Aorta (tissue), 5 donors: Measurements from ENCODE around the gene KRABD2.
"Not testable (repeated sequence)": the region's sequence is repeated elsewhere in the genome, so short reads cannot be mapped to it uniquely, and the experiment has no call there.

Source experiments
- ATAC-seq: fragments of 200-7000 bp; cut with Tn5 transposase; one replicate; pipeline ENCODE4 v1.9.1; 2022; ENCODE audit warnings: moderate library complexity; ENCODE audit not compliant: low FRiP score
- DNase-seq, 2 donors: peaks; one replicate each; pipeline ENCODE4 v3.0.0-alpha.2; 2020
- H3K27ac ChIP-seq, 2 donors: one replicate each; pipeline ENCODE4 v1.5.1; 2013; ENCODE audit warnings: low read length in 2 of 2, mild to moderate bottlenecking in 2 of 2, moderate library complexity in 2 of 2, control low read depth in 1 of 2, inconsistent platforms in 1 of 2, low read depth in 1 of 2
- H3K27me3 ChIP-seq, 2 donors: one replicate each; pipeline ENCODE4 v1.6.1; 2013; ENCODE audit warnings: control low read depth in 1 of 2, low read length in 1 of 2, mild to moderate bottlenecking in 1 of 2, moderate library complexity in 1 of 2; ENCODE audit not compliant: insufficient read depth in 2 of 2, control insufficient read depth in 1 of 2
- H3K36me3 ChIP-seq, 2 donors: one replicate each; pipeline ENCODE4 v1.6.1; 2013; ENCODE audit warnings: control low read depth in 1 of 2, low read length in 1 of 2, mild to moderate bottlenecking in 1 of 2; ENCODE audit not compliant: insufficient read depth in 2 of 2, control insufficient read depth in 1 of 2
- H3K4me1 ChIP-seq, 2 donors: one replicate each; pipeline ENCODE4 v1.6.1; 2013; ENCODE audit warnings: low read length in 2 of 2, control low read depth in 1 of 2, mild to moderate bottlenecking in 1 of 2, moderate library complexity in 1 of 2; ENCODE audit not compliant: insufficient read depth in 2 of 2, control insufficient read depth in 1 of 2
- H3K4me3 ChIP-seq, 2 donors: one replicate each; pipeline ENCODE4 v1.5.1; 2013; ENCODE audit warnings: low read length in 2 of 2, control low read depth in 1 of 2, mild to moderate bottlenecking in 1 of 2
- H3K9me3 ChIP-seq: one replicate; pipeline ENCODE4 v1.6.1; 2013; ENCODE audit warnings: mild to moderate bottlenecking, low read length; ENCODE audit not compliant: control insufficient read depth
- WGBS, 2 donors: extraction: QIAGEN DNeasy Blood & Tissue Kit; methylation state at CpG; one replicate each; pipeline ENCODE4 v1.1.7; 2013; 5-methylcytosine and 5-hydroxymethylcytosine counted together
- intact Hi-C, 2 donors: fragments of 100-400 bp; cut with DNase I; formaldehyde crosslinking; loops; one replicate each; pipeline versions ENCODE4 v1.14.2 to v1.15.0; 2022
- donor health status: healthy with polysubstance abuse.
- donor health status: Bipolar disorder and iron deficiency.
- donor health status: DM: no; HTN: no; CAD: no.
- donor health status: DM: no; HTN: no; CAD: no.
- donor health status: DM: yes; HTN: yes; CAD: no.

KRABD2 gene

GRCh38 chr17:8398980-8399379 lies 22.5 kb upstream of the KRABD2 start:
- H3K4me1 ChIP-seq, result no peaks in the 10 kb centered on the region
- WGBS, 2 donors, result 58 to 60% methylated on average over 6 of the region's 6 CpGs
- DNase-seq, result no peak
- H3K36me3 ChIP-seq, result no peaks in the 10 kb centered on the region
- no peaks in the 10 kb centered on the region for H3K9me3 ChIP-seq
- no peak for ATAC-seq
- intact Hi-C loops, result no loop called here
- no peaks in the 10 kb centered on the region for H3K27me3 ChIP-seq
- no peak overlapping the region for H3K4me3 ChIP-seq
- H3K27ac ChIP-seq, result no peak overlapping the region

- WGBS, 2 donors, result 62 to 65% methylated on average over 13 of the region's 13 CpGs
- intact Hi-C loops, result no loop called here
Observed at GRCh38 chr17:8397636-8398035, 21.1 kb upstream of the KRABD2 start, which contains the start of gene RNF222. Gene RNF222 (minus strand): TSS chr17:8397827. CDS start chr17:8393461, 4,366 bp downstream.

GRCh38 chr17:8394497-8394896 lies 18.0 kb upstream of the KRABD2 start:
- intact Hi-C loops, H3K27me3 ChIP-seq: not testable (repeated sequence)
- 86 to 88% methylated on average over 9 of the region's 9 CpGs for WGBS, 2 donors

More at GRCh38 chr17:8397636-8398035, 21.1 kb upstream of the KRABD2 start, which contains the start of gene RNF222:
- no peaks in the 10 kb centered on the region for H3K4me1 ChIP-seq
- H3K27ac ChIP-seq, result no peak within 1 kb of the TSS
- no peaks in the 10 kb centered on the region for H3K9me3 ChIP-seq
- no peaks in the 10 kb centered on the region for H3K27me3 ChIP-seq
- ATAC-seq (no peak), DNase-seq (no peak)
- no peaks in the 10 kb centered on the region for H3K36me3 ChIP-seq
- H3K4me3 ChIP-seq, result no peak within 1 kb of the TSS

GRCh38 chr17:8393470-8394231 lies 17.1 kb upstream of the KRABD2 start:
- ATAC-seq (no peak), DNase-seq (peak in 1 of 2 donors; percentile 42)
- 53 to 60% methylated on average over 8 of the region's 8 CpGs for WGBS, 2 donors
- intact Hi-C loops, result no loop called here
- no peaks in the 10 kb centered on the region for H3K36me3 ChIP-seq
- H3K4me1 ChIP-seq, result no peaks in the 10 kb centered on the region
- H3K27ac ChIP-seq, result no peak overlapping the region
- H3K9me3 ChIP-seq, result no peaks in the 10 kb centered on the region
- no peaks in the 10 kb centered on the region for H3K27me3 ChIP-seq
- no peak overlapping the region for H3K4me3 ChIP-seq

More at GRCh38 chr17:8394497-8394896, 18.0 kb upstream of the KRABD2 start:
- not testable (repeated sequence) for H3K4me1 ChIP-seq, H3K27ac ChIP-seq, H3K36me3 ChIP-seq, H3K9me3 ChIP-seq, H3K4me3 ChIP-seq, ATAC-seq
- peak in 1 of 2 donors; percentile 27 for DNase-seq

GRCh38 chr17:8392674-8393469 lies 16.4 kb upstream of the KRABD2 start:
- Histone ChIP-seq H3K27ac (no peak overlapping the region), H3K4me3 (no peak overlapping the region), H3K4me1 (no peaks in the 10 kb centered on the region), H3K27me3 (no peaks in the 10 kb centered on the region), H3K9me3 (no peaks in the 10 kb centered on the region), H3K36me3 (no peaks in the 10 kb centered on the region)
- intact Hi-C loops, result no loop called here
- DNase-seq (peak in 1 of 2 donors; percentile 36), ATAC-seq (no peak)
- 82 to 83% methylated on average over 45 to 46 of the region's 46 CpGs for WGBS, 2 donors

- Histone ChIP-seq H3K27me3 (no peaks in the 10 kb centered on the region), H3K4me3 (no peak overlapping the region), H3K4me1 (no peaks in the 10 kb centered on the region), H3K36me3 (no peaks in the 10 kb centered on the region), H3K27ac (no peak overlapping the region), H3K9me3 (no peaks in the 10 kb centered on the region)
- WGBS, 2 donors, result 61 to 63% methylated on average over 18 of the region's 18 CpGs
- DNase-seq (peak in 1 of 2 donors; percentile 24), ATAC-seq (no peak)
- intact Hi-C loops, result no loop called here
Observed at GRCh38 chr17:8392274-8392673, 15.8 kb upstream of the KRABD2 start.

- ATAC-seq, result no peak
- WGBS, 2 donors, result 40 to 43% methylated on average over 9 of the region's 9 CpGs
Observed at GRCh38 chr17:8391711-8392110, 15.2 kb upstream of the KRABD2 start.

GRCh38 chr17:8387914-8388651 lies 11.6 kb upstream of the KRABD2 start:
- Histone ChIP-seq H3K4me1 (no peaks in the 10 kb centered on the region), H3K36me3 (no peaks in the 10 kb centered on the region), H3K9me3 (no peaks in the 10 kb centered on the region), H3K27ac (no peak overlapping the region), H3K4me3 (no peak overlapping the region), H3K27me3 (no peaks in the 10 kb centered on the region)
- ATAC-seq, result no peak
- intact Hi-C loops, result no loop called here
- 92% methylated on average over 7 of the region's 7 CpGs for WGBS, 2 donors
- no peak for DNase-seq

More at GRCh38 chr17:8391711-8392110, 15.2 kb upstream of the KRABD2 start:
- no peak overlapping the region for H3K27ac ChIP-seq
- H3K4me3 ChIP-seq, result no peak overlapping the region
- H3K9me3 ChIP-seq, result no peaks in the 10 kb centered on the region
- intact Hi-C loops, result no loop called here
- no peaks in the 10 kb centered on the region for H3K4me1 ChIP-seq
- H3K27me3 ChIP-seq, result no peaks in the 10 kb centered on the region
- DNase-seq, result peak in 1 of 2 donors; percentile 17
- H3K36me3 ChIP-seq, result no peaks in the 10 kb centered on the region
